Endothelial cell of umbilical vein (primary cell): Measurements from ENCODE around the gene MICALL2. TPM values are rescaled to one million over a fixed set of nuclear protein-coding genes. Genes with fewer than 3 reads are reported as not detected.

ENCODE experiments used
- BruUV-seq: library from RNA; stranded (reverse); fragments of 400-500 nt; replicated peaks from 2 replicates; lab custom pipeline; 2021; lab: Mats Ljungman, UMichigan
- CTCF ChIA-PET: fragments of 300-600, 350-600 bp; sonication (Branson Sonifier 250); formaldehyde crosslinking; loops from one replicate; lab custom pipeline; 2021; ENCODE audit warnings: antibody characterized with exemption, inconsistent platforms; lab: Charles Lee
- POLR2A ChIA-PET: fragments of 300-600, 350-600 bp; sonication (Branson Sonifier 250); formaldehyde crosslinking; loops from one replicate; lab custom pipeline; 2021; ENCODE audit warnings: antibody characterized with exemption, inconsistent platforms; lab: Charles Lee
- DNase-seq: peaks from one replicate; pipeline ENCODE4 v3.0.0-alpha.2; 2011; ENCODE audit warnings: low read depth, low spot score
- FAIRE-seq: peaks from 2 replicates; lab custom pipeline; 2011; peaks lifted over from hg19 to GRCh38; lab: Jason Lieb, UNC
- H2AFZ ChIP-seq: 2 replicates; pipeline ENCODE4 v1.6.0; 2012; ENCODE audit warnings: low read depth, low read length, control low read depth, inconsistent platforms
- H3K27ac ChIP-seq: 2 replicates; pipeline ENCODE4 v1.5.1; 2011; ENCODE audit warnings: low read depth, mild to moderate bottlenecking, control low read depth, low read length, moderate library complexity; ENCODE audit not compliant: insufficient read depth
- H3K27me3 ChIP-seq, 2 experiments: 2 replicates each; pipeline versions ENCODE4 v1.6.0 to v1.6.1; 2011; ENCODE audit warnings: low read length in 2 of 2, mixed read lengths in 1 of 2; ENCODE audit not compliant: control insufficient read depth in 2 of 2, insufficient read depth in 2 of 2
- H3K36me3 ChIP-seq, 2 experiments: 2 replicates in 1 of 2; 3 replicates in 1 of 2; pipeline ENCODE4 v1.5.1; 2011; ENCODE audit warnings: low read length in 2 of 2, mild to moderate bottlenecking in 1 of 2, moderate library complexity in 1 of 2; ENCODE audit not compliant: control insufficient read depth in 2 of 2, insufficient read depth in 2 of 2; ENCODE audit errors: extremely low read depth in 1 of 2
- H3K4me1 ChIP-seq: 3 replicates; pipeline ENCODE4 v1.5.1; 2011; ENCODE audit warnings: mild to moderate bottlenecking, low read length; ENCODE audit not compliant: control insufficient read depth, insufficient read depth; ENCODE audit errors: extremely low read depth
- H3K4me2 ChIP-seq: 2 replicates; pipeline ENCODE4 v1.6.1; 2011; ENCODE audit warnings: low read length, control low read depth, mixed read lengths; ENCODE audit not compliant: insufficient read depth
- H3K4me3 ChIP-seq, 3 experiments: fragments of 200-600 bp in 1 of 3; sonication (generic), shearing (Covaris generic) in 1 of 3; replicated peaks in 1 of 3; 2 replicates each; pipeline ENCODE4 v1.5.1; 2011 to 2016; ENCODE audit warnings: control low read depth in 3 of 3, low read length in 3 of 3, mild to moderate bottlenecking in 2 of 3, inconsistent platforms in 1 of 3, low read depth in 1 of 3, moderate library complexity in 1 of 3; ENCODE audit not compliant: insufficient read depth in 1 of 3
- H3K79me2 ChIP-seq: 2 replicates; pipeline ENCODE4 v1.6.0; 2012; ENCODE audit warnings: low read length, inconsistent platforms; ENCODE audit not compliant: control insufficient read depth, insufficient read depth
- H3K9ac ChIP-seq: replicated peaks from 2 replicates; pipeline ENCODE3; 2011; ENCODE audit warnings: low read length, control low read depth; ENCODE audit not compliant: insufficient read depth; ENCODE audit errors: extremely low read depth
- H3K9me1 ChIP-seq: replicated peaks from 3 replicates; pipeline ENCODE4 v1.6.0; 2011; ENCODE audit warnings: mild to moderate bottlenecking, low read length; ENCODE audit not compliant: control insufficient read depth, insufficient read depth; ENCODE audit errors: extremely low read depth
- H3K9me3 ChIP-seq: replicated peaks from 2 replicates; pipeline ENCODE4 v1.5.1; 2012; ENCODE audit warnings: low read length, inconsistent platforms; ENCODE audit not compliant: control insufficient read depth, insufficient read depth
- H4K20me1 ChIP-seq: replicated peaks from 2 replicates; pipeline ENCODE3; 2011; ENCODE audit warnings: mild to moderate bottlenecking, low read length; ENCODE audit not compliant: control insufficient read depth, insufficient read depth; ENCODE audit errors: extremely low read depth
- CTCF ChIP-seq, 2 donors: IDR thresholded peaks; 1 replicate in 1 of 2; 2 replicates in 1 of 2; pipeline ENCODE4 v1.5.1; 2011; ENCODE audit warnings: low read length in 2 of 2, mild to moderate bottlenecking in 2 of 2, moderate library complexity in 2 of 2, control low read depth in 1 of 2, inconsistent platforms in 1 of 2, low read depth in 1 of 2; ENCODE audit not compliant: insufficient read depth in 1 of 2; ENCODE audit errors: extremely low read depth in 1 of 2
- EZH2 ChIP-seq: IDR thresholded peaks from 2 replicates; pipeline ENCODE4 v1.6.1; 2012; ENCODE audit warnings: borderline replicate concordance, low read depth, mild to moderate bottlenecking, moderate library complexity, low read length, inconsistent platforms; ENCODE audit not compliant: severe bottlenecking
- FOS ChIP-seq: IDR thresholded peaks from 2 replicates; pipeline ENCODE4 v1.6.1; 2011; ENCODE audit warnings: mild to moderate bottlenecking, low read length, moderate library complexity, borderline replicate concordance; ENCODE audit not compliant: insufficient read depth
- GATA2 ChIP-seq: IDR thresholded peaks from 2 replicates; pipeline ENCODE4 v1.7.0; 2011; ENCODE audit warnings: low read depth, mild to moderate bottlenecking, moderate library complexity, mixed read lengths, low read length; ENCODE audit not compliant: insufficient read length, insufficient read depth
- JUN ChIP-seq: IDR thresholded peaks from 2 replicates; pipeline ENCODE4 v1.6.1; 2011; ENCODE audit warnings: borderline replicate concordance, low read depth; ENCODE audit not compliant: insufficient read length, insufficient read depth
- MAX ChIP-seq: IDR thresholded peaks from 2 replicates; pipeline ENCODE4 v1.6.1; 2011; ENCODE audit not compliant: insufficient read depth, insufficient read length
- MYC ChIP-seq: IDR thresholded peaks from one replicate; pipeline ENCODE4 v1.6.1; 2011; ENCODE audit warnings: mild to moderate bottlenecking, low read depth, low read length
- POLR2A ChIP-seq: IDR thresholded peaks from 2 replicates; pipeline ENCODE4 v1.6.1; 2012; ENCODE audit warnings: low read depth, mild to moderate bottlenecking, control low read depth, low read length
- POLR2AphosphoS5 ChIP-seq: IDR thresholded peaks from 2 replicates; pipeline ENCODE4 v1.6.1; 2012; ENCODE audit warnings: low read depth, mild to moderate bottlenecking, control low read depth, low read length, moderate library complexity; ENCODE audit not compliant: insufficient read depth
- dilution Hi-C: fragments of 300-500 bp; cut with MboI; formaldehyde crosslinking; loops from one replicate; pipeline ENCODE4 v1.15.0; 2019; ENCODE audit warnings: low sequenced_read_pairs; ENCODE audit not compliant: extremely low pct_ligation_motif_present
- intact Hi-C: fragments of 100-400 bp; cut with micrococcal nuclease; formaldehyde crosslinking; loops from one replicate; pipeline ENCODE4 v1.10.0; 2022
- polyA plus RNA-seq, 4 experiments: library from polyadenylated mRNA; depleted of rRNA in 3 of 4; stranded (reverse) in 3 of 4; unstranded in 1 of 4; fragments of >200 nt; gene quantifications; 2 replicates each; pipeline versions ENCODE4 v1.2.1 to v1.2.3, GENCODE V29; 2011 to 2012; ENCODE audit warnings: missing spikeins in 1 of 4
- total RNA-seq: library from RNA; stranded (reverse); gene quantifications from 2 replicates; pipeline ENCODE4 v1.2.3, GENCODE V29; 2021

MICALL2 gene
- total and polyA plus RNA-seq, 2 donors (not counting 3 experiments of a cell fraction or from before 2014, with no cell fraction given) = 29.8 to 46.3 TPM

DNA sequence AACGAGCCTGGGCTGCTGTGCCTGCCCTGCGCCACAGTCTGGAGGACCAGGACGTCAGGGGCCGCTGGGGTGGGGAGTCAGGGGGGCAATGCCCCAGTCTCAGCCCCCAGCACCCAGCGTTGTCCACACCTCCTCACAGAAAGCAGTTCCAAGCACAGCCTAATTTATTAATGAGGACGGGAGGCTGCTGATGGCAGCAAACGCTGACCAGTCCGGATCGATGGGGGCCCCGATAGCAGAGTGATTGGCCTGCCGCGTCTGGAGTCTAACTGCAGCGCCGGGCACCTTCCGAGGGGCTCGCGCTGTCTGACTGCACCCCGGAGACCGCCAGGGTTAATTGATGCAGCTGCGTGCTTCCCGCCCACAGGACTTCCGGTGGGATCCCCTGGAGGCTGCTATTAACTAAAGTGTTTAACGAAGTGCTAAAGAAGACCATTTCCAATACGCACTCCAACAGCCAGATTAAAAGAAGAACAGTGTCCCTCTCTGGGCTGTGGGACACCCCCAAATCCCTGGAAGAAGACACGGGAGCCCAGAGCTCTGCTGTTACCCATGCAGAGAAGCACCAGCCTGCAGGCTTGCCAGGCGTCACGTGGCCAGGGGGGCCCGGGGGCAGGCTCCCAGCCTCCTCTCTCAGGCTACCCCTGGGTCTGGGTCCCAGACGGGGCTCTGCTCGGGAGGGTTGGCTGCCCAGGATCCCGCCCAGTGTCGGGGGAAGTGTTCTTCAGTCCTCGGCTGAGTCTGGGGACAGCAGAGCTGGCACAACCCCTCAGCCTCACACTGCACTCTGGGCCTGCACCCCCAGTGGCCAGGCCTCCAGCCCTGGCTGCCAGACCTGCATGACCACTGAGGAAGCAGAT lies 63.8 kb downstream of the MICALL2 start:
- H3K27me3 ChIP-seq = no peaks in the 10 kb centered on the region
- FAIRE-seq (no peak), DNase-seq (no peak)
- H2AFZ ChIP-seq = no peak overlapping the region
- CTCF ChIA-PET = no interaction called here
- intact Hi-C loops = no loop called here
- no peak overlapping the region for H3K4me2 ChIP-seq
- no peak overlapping the region for H3K4me3 ChIP-seq
- no peaks in the 10 kb centered on the region for H3K9me3 ChIP-seq
- no peaks in the 10 kb centered on the region for H3K4me1 ChIP-seq
- dilution Hi-C loops = no loop called here
- H3K9ac ChIP-seq = no peak overlapping the region
- H3K79me2 ChIP-seq = no peaks in the 10 kb centered on the region
- no peak overlapping the region for H3K27ac ChIP-seq
- BruUV-seq = no TSS peak
- no peak for TF ChIP-seq GATA2
- TF ChIP-seq MAX = no peak
- no peak for TF ChIP-seq FOS
- no peak for TF ChIP-seq JUN
- TF ChIP-seq EZH2 = no peak
- TF ChIP-seq POLR2A = no peak
- no peak for TF ChIP-seq CTCF (IDR thresholded peaks at IDR 0.05; ENCODE audit: extremely low read depth in 1 of 2, insufficient read depth in 1 of 2, low read depth in 1 of 2, low read length in 2 of 2)
- no peak for TF ChIP-seq MYC
- TF ChIP-seq POLR2AphosphoS5 = no peak
- no peaks in the 10 kb centered on the region for H3K36me3 ChIP-seq
- no peaks in the 10 kb centered on the region for H4K20me1 ChIP-seq
- POLR2A ChIA-PET = no interaction called here
- no peaks in the 10 kb centered on the region for H3K9me1 ChIP-seq
